ENCODE measurements around the gene TECTB. TPM values are rescaled to one million over a fixed set of nuclear protein-coding genes. Genes with fewer than 3 reads are reported as not detected.

Gene TECTB
- total RNA-seq, 4 donors from 2014 or later, result not detected

DNA sequence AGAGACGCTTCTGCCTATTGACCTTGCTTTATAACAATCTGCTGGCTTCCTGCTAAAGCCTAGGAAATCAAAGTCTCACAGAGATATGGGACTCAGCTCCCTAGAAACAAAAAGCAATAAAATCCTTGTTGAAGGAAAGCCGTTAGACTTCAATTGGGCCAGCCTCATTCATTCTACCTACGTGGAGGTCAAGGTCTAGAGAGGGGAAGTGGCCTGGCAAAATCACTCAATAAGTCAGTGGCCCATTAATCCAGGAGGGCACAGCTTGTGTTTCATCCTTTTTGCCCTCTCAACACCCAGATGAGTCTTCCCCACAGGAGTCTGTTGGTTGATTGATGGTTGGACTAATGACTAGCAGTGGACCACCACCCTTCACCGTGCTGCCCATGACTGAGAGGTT is 50.3 kb downstream of the TECTB start:
- 20 to 49% methylated on average over 1 to 4 of the region's 4 CpGs for WGBS, 2 donors (ENCODE audit: low coverage in 1 of 2)
- DNase-seq, result peak; percentile 22
- intact Hi-C loops (cut with DNase I; ENCODE audit: low total_unique reads) (no loop called here), in situ Hi-C loops (cut with MboI; ENCODE audit: low pct_ligation_motif_present in 1 of 4, low pct_unique_long_range_greater_than_20kb in 1 of 4, low sequenced_read_pairs in 3 of 4) (no loop called here)
- Histone ChIP-seq H3K36me3 (no peaks in the 10 kb centered on the region), H3K4me3 (no peak overlapping the region), H3K27me3 (no peaks in the 10 kb centered on the region), H3K27ac (peak overlapping the region; percentile 87 to 88 (median 88)), H3K4me1 (peaks cover 14 to 56% (median 26%) of the 10 kb centered on the region in 4 donors), H3K9me3 (no peaks in the 10 kb centered on the region)
- no peak for TF ChIP-seq POLR2A (IDR thresholded peaks at IDR 0.05)
- TF ChIP-seq EP300 (IDR thresholded peaks at IDR 0.05; ENCODE audit: low read depth), result no peak
- peak in 2 of 3 donors; percentile 46 to 59 for TF ChIP-seq POLR2AphosphoS5 (IDR thresholded peaks at IDR 0.05)
- no peak for TF ChIP-seq CTCF (IDR thresholded peaks at IDR 0.05)

DNA sequence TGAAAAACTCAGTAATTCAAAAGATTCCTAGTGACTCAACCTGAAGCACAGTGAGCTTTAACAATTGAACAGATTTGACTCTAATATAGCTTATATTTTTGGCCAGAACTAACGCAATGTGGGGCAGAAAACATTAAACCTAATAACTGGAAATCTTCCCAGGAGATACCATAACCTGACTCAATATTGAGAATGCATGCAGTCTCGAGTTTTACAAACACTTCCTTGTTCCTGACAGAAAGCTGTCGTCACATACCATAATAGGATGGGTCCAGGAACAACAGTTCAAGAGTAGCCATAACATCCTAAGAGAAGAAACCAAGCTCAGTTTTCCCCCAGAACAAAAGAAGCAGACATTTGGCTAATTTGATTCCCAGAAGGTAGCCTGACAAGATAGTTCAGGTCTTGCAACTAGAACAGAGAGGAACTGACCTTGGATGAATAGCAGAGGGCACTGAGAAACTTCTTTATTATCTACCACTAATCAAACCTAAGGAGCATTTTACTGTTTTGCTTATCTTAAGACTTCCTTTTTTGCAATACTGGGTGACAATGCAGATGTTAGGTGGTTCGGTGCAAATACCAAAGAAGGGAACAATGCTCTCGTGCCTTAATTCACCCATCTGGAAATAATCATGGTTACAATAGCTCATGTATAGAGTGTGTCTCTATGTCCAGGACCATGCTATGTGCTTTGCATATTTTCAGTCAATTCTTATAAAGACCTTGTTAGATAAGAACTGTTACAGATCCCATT is 52.1 kb downstream of the TECTB start:
- H3K9me3 ChIP-seq, result no peaks in the 10 kb centered on the region
- WGBS, 2 donors (ENCODE audit: low coverage in 1 of 2), result 33 to 41% methylated on average over 5 of the region's 5 CpGs
- H3K27ac ChIP-seq, result peak overlapping the region; percentile 87 to 88 (median 88)
- intact Hi-C loops (cut with DNase I; ENCODE audit: low total_unique reads) (no loop called here), in situ Hi-C loops (cut with MboI; ENCODE audit: low pct_ligation_motif_present in 1 of 4, low pct_unique_long_range_greater_than_20kb in 1 of 4, low sequenced_read_pairs in 3 of 4) (no loop called here)
- no peaks in the 10 kb centered on the region for H3K27me3 ChIP-seq
- H3K4me1 ChIP-seq, result peaks cover 14 to 65% (median 28%) of the 10 kb centered on the region in 4 donors
- H3K4me3 ChIP-seq, result no peak overlapping the region
- TF ChIP-seq POLR2A (IDR thresholded peaks at IDR 0.05) (peak; percentile 14), EP300 (IDR thresholded peaks at IDR 0.05; ENCODE audit: low read depth) (no peak), CTCF (IDR thresholded peaks at IDR 0.05) (no peak), POLR2AphosphoS5 (IDR thresholded peaks at IDR 0.05) (peak in 2 of 3 donors; percentile 29 to 51)
- H3K36me3 ChIP-seq, result no peaks in the 10 kb centered on the region
- no peak for DNase-seq

GRCh38 chr10:112335868-112336265 is 52.7 kb downstream of the TECTB start:
- Histone ChIP-seq H3K27ac (peak overlapping the region; percentile 87 to 88 (median 88)), H3K4me3 (no peak overlapping the region), H3K27me3 (no peaks in the 10 kb centered on the region), H3K4me1 (peaks cover 9 to 59% (median 24%) of the 10 kb centered on the region in 4 donors), H3K36me3 (no peaks in the 10 kb centered on the region), H3K9me3 (no peaks in the 10 kb centered on the region)
- intact Hi-C loops (cut with DNase I; ENCODE audit: low total_unique reads), result no loop called here
- in situ Hi-C loops (cut with MboI; ENCODE audit: low pct_ligation_motif_present in 1 of 4, low pct_unique_long_range_greater_than_20kb in 1 of 4, low sequenced_read_pairs in 3 of 4), result no loop called here
- WGBS, 2 donors (ENCODE audit: low coverage in 1 of 2), result 34% methylated on average over 4 of the region's 4 CpGs; no CpG with 5 or more reads in 1 of the 2 donors
- TF ChIP-seq POLR2AphosphoS5 (IDR thresholded peaks at IDR 0.05) (peak in 2 of 3 donors; percentile 48 to 83), POLR2A (IDR thresholded peaks at IDR 0.05) (peak; percentile 41), CTCF (IDR thresholded peaks at IDR 0.05) (no peak), EP300 (IDR thresholded peaks at IDR 0.05; ENCODE audit: low read depth) (no peak)
- peak; percentile 76 for DNase-seq

DNA sequence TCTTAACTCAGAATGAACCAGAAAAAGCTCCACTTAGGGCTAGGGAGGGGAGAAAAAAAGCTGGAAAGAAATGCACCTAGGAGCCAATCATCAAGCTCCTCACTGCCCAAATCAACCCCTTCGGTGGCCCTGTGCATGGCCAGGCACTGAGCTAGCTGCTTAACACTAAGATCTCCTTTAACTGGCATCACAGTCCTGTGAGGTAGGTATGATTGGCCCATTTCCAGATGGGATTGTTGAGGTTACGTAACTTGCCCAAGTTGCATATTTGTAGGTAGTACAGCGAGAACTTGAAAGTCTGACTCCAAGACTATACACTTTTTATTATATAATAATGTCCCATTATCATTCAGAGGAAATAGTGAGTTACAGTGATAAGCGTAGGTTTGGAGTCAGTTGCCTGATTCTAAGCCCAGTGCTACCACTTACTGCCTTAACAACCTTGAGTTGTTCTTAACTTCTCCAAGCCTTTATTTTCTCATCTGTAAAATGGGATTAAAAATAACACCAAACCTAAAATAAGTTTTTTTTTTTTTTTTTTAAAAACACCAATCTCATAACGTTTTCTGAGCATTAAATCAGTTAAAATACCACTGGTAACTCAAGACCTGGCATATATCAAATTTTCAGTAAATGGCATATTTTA is 53.5 kb downstream of the TECTB start:
- intact Hi-C loops (cut with DNase I; ENCODE audit: low total_unique reads) (no loop called here), in situ Hi-C loops (cut with MboI; ENCODE audit: low pct_ligation_motif_present in 1 of 4, low pct_unique_long_range_greater_than_20kb in 1 of 4, low sequenced_read_pairs in 3 of 4) (no loop called here)
- peak; percentile 49 for DNase-seq
- no peaks in the 10 kb centered on the region for H3K27me3 ChIP-seq
- H3K27ac ChIP-seq, result peak overlapping the region; percentile 87 to 88 (median 88)
- no peak overlapping the region for H3K4me3 ChIP-seq
- H3K9me3 ChIP-seq, result no peaks in the 10 kb centered on the region
- TF ChIP-seq POLR2AphosphoS5 (IDR thresholded peaks at IDR 0.05) (peak in 1 of 3 donors; percentile 58), CTCF (IDR thresholded peaks at IDR 0.05) (no peak)
- peaks cover 5 to 59% (median 22%) of the 10 kb centered on the region in 4 donors for H3K4me1 ChIP-seq
- WGBS, 2 donors (ENCODE audit: low coverage in 1 of 2), result 54 to 58% methylated on average over 4 to 5 of the region's 5 CpGs
- no peaks in the 10 kb centered on the region for H3K36me3 ChIP-seq
